Measurements from ENCODE around the gene TMEM54. TPM values are rescaled to one million over a fixed set of nuclear protein-coding genes. Genes with fewer than 3 reads are reported as not detected.

Gene TMEM54
- total and polyA plus RNA-seq, 10 of the 15 experiments (the other 5 are each of a cell fraction or from before 2014, with no cell fraction given), result 0.07 to 0.94 (median 0.56) TPM; not detected in 1

DNA sequence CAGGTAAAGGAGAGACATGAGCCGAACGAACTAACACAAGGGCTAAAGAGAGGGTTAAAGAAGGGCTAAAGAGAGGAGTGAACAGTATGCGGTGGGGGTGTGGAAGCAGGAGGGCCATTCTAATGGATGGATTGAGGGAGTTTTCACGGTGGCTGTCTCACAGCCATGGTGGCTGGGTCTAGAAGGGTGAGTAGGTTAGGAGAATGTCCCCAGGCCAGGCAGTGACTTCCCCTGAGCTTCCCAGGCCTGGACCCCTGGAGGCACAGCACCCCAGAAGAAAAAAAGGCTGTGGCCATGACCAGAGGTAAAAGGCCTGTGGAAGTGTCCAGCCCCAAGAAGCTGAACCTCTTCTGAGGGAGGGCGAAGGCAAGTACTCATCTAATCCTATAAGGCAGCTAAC, 34.0 kb downstream of the TMEM54 start:
- in situ Hi-C loops (cut with MboI) (no loop called here), intact Hi-C loops (cut with micrococcal nuclease; ENCODE audit: unreplicated experiment) (no loop called here)
- TF ChIP-seq SUPT20H (IDR thresholded peaks at IDR 0.05; ENCODE audit: borderline replicate concordance, control insufficient read depth, low read depth, low read length), result no peak
- TF ChIP-seq, protein P1, sequence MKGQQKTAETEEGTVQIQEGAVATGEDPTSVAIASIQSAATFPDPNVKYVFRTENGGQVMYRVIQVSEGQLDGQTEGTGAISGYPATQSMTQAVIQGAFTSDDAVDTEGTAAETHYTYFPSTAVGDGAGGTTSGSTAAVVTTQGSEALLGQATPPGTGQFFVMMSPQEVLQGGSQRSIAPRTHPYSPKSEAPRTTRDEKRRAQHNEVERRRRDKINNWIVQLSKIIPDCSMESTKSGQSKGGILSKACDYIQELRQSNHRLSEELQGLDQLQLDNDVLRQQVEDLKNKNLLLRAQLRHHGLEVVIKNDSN (IDR thresholded peaks at IDR 0.05; ENCODE audit: borderline replicate concordance, extremely low read length, insufficient read depth, low read depth, low read length), result no peak
- no peak for TF ChIP-seq NFXL1 (IDR thresholded peaks at IDR 0.05; ENCODE audit: borderline replicate concordance)
- no peak for TF ChIP-seq NFYB (IDR thresholded peaks at IDR 0.05; ENCODE audit: insufficient read depth, low read depth, low read length)
- TF ChIP-seq ZBED1 (IDR thresholded peaks at IDR 0.05; ENCODE audit: borderline replicate concordance), result no peak
- no peak for TF ChIP-seq TCF3 (IDR thresholded peaks at IDR 0.05; ENCODE audit: borderline replicate concordance, insufficient read depth, low read depth, low read length)
- TF ChIP-seq NBN (IDR thresholded peaks at IDR 0.05), result no peak
- TF ChIP-seq CREB1 (IDR thresholded peaks at IDR 0.05; ENCODE audit: low read depth), result no peak
- no peak for TF ChIP-seq FOXK2 (IDR thresholded peaks at IDR 0.05)
- no peak for TF ChIP-seq RB1 (IDR thresholded peaks at IDR 0.05; ENCODE audit: borderline replicate concordance)
- no peak for TF ChIP-seq ZNF207 (IDR thresholded peaks at IDR 0.05; ENCODE audit: borderline replicate concordance)
- no peak for TF ChIP-seq ZNF217 (IDR thresholded peaks at IDR 0.05)
- H3K4me1 ChIP-seq (ENCODE audit: control insufficient read depth, insufficient read depth, low read length), result no peaks in the 10 kb centered on the region; the same call in 1 of the 2 replicates
- ATAC-seq (no peak), FAIRE-seq (no peak), DNase-seq (ENCODE audit: low read depth, low spot score) (no peak)
- ChIA-PET POLR2A (interaction anchor here (0.5 kb wide), 1 partner anchor 95 kb away, joined by 3 read pairs; no protein-coding TSS in a partner anchor), SMC1A (ENCODE audit: uncharacterized antibody, unreplicated experiment) (interaction anchor here (1.2 to 1.4 kb wide), 2 partner anchors 9 to 155 kb away, joined by 3 to 5 read pairs; no protein-coding TSS in a partner anchor), CTCF (interaction anchor here (0.6 to 2.2 kb wide), 4 partner anchors 8 to 155 kb away, joined by 3 to 9 read pairs (median 4); no protein-coding TSS in a partner anchor), RAD21 (ENCODE audit: unreplicated experiment) (interaction anchor here (0.8 kb wide), 1 partner anchor 219 kb away, joined by 3 read pairs; no protein-coding TSS in a partner anchor)
- peaks cover 3 to 7% of the 10 kb centered on the region in 2 experiments; a peak in 3 of 4 replicates for H3K36me3 ChIP-seq (ENCODE audit: control insufficient read depth in 2 of 2, insufficient read depth in 2 of 2, low read length in 1 of 2)
- H3K27ac ChIP-seq (ENCODE audit: control insufficient read depth, insufficient read depth), result no peak overlapping the region
- no peaks in the 10 kb centered on the region; the same call in 1 of the 2 replicates for H4K20me1 ChIP-seq (ENCODE audit: control insufficient read depth, insufficient read depth)
- WGBS (ENCODE audit: insufficient coverage, insufficient replicate concordance, low lambda C conversion rate, missing lambda C conversion rate), result 79% methylated on average over 5 of the region's 5 CpGs
- no peak overlapping the region for H3K4me2 ChIP-seq (ENCODE audit: control insufficient read depth, insufficient read depth)
- H3K4me3 ChIP-seq, result no peak overlapping the region
- no peaks in the 10 kb centered on the region for H3K79me2 ChIP-seq (ENCODE audit: control insufficient read depth, insufficient read depth, low read length)
- no TSS peak for BruUV-seq (replicated peaks)
- H3K9me3 ChIP-seq (replicated peaks; ENCODE audit: control insufficient read depth, insufficient read depth, low read length), result no peaks in the 10 kb centered on the region
- H2AFZ ChIP-seq (ENCODE audit: control insufficient read depth, low read depth, low read length), result no peak overlapping the region
- H3K9ac ChIP-seq (ENCODE audit: control insufficient read depth, insufficient read depth, low read length), result no peak overlapping the region
- peaks cover 9 to 11% of the 10 kb centered on the region in 2 experiments; a peak in 3 of 4 replicates for H3K27me3 ChIP-seq (replicated peaks in 1 of 2; ENCODE audit: control insufficient read depth in 2 of 2, insufficient read depth in 2 of 2, low read length in 1 of 2)

Data from GM12878 (cell line).